NCI-H1417 (cell line): ENCODE results near the gene ACER1.
A peak's percentile ranks its signal among the peaks of the same experiment; 100 is the strongest.
"Not testable (repeated sequence)": the region's sequence is repeated elsewhere in the genome, so short reads cannot be mapped to it uniquely, and the experiment has no call there.

ENCODE experiments used
- DNase-seq, 3 experiments: peaks; one replicate each; lab custom pipeline; 2025; lab: John Stamatoyannopoulos, UW

The ACER1 gene

DNA sequence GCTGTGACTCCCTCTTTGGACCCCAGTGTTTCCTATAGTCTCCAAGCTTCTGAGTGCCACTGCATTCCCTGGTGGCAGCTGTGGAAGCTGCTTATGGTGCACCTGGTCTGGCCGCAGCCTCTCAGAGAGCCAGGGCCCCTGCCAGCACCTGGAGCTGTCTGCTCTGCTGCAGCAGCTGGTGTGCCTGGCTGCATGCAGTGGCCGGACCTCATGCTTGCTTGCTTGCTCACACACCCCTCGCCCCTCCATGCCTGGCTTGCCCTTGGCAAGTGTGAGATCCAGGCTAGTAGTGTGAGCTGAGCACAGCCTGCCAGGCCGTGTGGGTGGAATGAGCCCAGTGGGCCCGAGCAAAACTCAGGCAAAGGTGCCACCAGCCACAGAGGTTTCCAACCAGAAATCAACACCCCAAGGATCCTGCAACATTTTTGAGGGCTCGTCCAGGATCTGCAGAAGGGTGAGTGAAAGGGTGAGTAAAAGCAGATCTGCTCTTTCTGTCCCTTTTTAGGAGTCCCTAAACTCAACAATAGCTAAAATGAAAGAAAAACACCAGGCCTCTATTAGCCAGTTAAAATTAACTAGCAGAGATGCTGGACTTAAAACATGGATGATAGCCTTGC lies 46.0 kb downstream of the ACER1 start:
- DNase-seq = no peak

DNA sequence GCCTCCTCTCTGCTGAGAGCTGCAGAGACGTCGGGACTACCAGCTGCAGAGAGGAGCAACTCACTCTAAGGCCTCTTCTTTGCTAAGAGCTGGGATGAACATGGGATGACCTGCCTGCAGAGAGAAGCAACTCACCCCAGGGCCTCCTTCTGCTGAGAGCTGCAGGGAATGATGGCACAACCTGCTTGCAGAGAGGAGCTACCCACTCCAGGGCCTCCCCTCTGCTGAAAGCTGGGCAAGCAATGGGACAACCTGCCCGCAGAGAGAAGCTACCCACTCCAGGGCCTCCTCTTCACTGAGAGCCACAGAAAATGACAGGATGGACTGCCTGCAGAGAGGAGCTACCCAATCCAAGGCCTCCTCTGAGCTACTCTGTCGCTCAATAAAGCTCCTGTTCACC lies 46.7 kb downstream of the ACER1 start:
- no peak for DNase-seq

DNA sequence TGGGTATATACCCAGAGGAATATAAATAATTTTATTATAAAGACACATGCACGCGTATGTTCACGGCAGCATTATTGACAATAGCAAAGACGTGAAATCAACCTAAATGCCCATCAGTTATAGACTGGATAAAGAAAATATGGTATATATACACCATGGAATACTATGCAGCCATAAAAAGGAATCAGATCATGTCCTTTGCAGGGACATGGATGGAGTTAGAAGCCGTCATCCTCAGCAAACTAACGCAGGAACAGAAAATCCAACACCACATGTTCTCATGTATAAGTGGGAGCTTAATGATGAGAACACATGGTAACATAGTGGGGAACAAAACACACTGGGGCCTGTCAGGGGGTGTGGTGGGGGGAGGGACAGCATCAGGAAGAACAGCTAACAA lies 51.0 kb downstream of the ACER1 start:
- DNase-seq = not testable (repeated sequence)

DNA sequence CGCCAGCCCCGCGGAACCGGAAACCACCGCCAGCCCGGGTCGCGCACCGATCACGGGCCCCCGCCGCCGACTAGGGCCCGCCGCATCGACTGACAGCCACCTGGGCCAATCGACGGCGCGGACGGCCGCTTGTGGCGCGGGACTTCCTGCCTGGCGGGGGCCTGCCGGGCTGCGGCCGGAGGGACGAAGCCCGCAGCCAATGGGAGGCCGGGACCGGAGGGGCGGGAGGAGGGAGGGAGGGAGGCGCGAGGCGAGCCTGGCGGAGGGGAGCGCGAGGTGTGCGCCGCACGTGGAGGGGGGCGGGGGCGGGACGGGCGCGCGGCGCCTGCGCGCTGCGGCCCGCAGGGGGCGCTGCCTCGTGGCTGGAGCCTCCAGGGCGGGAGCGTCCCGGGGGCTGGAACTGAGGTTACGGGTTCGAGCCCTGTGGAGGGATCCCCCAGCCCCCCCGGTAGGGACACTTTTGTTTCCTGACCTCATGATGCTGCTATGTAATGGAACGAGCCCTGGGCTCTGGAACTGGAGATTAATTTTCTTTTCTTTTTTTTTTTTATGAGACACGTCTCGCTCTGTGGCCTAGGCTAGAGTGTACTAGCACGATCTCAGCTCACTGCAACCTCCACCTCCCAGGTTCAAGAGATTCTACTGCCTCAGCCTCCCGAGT lies 53.4 kb downstream of the ACER1 start, which contains the start of gene MLLT1:
TSS of gene MLLT1 (minus strand) at position 45 of the 661 bp plus-strand sequence. CDS start 191 bp downstream, outside the sequence.
- peak; percentile 85 to 98 (median 97) for DNase-seq

DNA sequence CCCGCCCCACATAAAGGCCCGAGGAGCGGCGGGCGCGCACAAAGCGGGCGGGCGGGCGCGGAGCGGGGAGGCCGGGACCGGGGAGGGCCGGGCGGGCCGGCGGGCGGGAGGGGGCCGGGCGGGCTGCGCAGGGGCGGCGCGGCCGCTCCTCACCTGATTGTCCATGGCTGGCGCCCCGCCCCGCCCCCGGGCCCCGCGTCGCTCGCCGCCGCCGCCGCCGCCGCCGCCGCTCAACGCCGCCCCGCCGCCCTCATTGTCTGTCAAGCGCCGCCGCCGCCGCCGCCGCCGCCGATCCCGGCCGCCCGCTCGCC lies 53.8 kb downstream of the ACER1 start:
- no peak for DNase-seq

DNA sequence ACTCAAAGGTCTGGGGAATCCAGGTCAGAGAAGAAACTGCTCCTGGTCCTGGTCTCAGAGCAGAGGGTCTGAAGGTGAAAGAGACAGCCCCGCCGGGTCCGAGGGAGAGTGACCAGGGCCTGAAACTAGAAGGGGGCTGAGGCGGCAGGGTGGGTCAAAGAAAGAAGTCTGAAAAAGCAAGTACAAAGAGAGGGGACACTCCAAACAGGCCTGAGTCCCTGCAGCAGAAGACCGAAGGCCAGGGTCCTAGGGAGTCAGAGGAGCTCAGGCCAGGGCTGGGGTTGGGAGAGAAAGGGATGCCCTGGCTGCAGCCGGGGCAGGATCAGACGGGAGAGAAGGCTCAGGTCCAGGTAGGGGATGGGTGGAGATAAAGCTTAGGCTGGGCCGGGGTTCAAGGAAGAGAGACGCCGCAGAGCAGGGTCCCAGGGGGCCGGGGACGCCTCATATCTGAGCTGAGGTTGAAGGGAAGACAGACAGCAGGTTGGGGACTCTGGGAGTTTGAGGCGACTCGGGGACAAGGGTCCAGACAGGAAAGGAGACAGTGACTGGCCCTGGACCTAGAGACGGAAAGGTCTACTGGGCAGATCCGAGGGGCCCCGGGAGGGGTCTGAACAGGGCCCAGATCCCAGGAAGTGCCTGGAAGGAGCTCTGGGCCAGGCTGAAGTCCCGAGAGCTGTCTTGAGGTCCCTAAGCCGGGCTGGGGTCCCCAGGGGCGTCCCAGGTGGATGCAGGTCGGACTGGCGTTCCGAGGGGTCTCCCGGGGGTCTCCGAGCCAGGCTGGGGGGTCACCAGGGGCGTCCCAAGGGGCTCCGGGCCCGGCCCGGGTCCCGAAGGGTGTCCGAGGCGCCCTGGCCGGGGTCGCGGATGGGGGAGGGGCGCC lies 54.4 kb downstream of the ACER1 start:
- peak in 2 of 3 experiments; percentile 20 to 45 for DNase-seq

DNA sequence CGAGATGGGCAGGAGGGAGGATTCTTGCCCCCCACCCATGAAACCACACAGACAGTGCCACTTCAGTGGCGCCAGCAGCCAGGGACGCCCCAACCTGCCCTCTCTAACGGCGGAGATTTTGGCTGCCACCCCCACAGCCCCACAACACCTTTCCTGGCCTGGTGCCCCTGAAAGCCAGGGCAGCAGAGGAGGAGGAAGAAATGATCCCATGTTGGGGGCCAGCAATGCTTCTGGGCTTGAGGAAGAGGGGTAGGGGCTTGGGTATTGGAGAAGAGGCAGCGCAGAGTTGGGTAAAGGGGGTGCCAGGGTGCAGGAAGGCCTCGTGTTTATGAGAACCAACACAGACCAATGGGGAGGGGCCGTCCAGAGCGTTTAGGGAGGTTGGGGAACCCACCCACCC lies 55.4 kb downstream of the ACER1 start:
- DNase-seq = no peak

DNA sequence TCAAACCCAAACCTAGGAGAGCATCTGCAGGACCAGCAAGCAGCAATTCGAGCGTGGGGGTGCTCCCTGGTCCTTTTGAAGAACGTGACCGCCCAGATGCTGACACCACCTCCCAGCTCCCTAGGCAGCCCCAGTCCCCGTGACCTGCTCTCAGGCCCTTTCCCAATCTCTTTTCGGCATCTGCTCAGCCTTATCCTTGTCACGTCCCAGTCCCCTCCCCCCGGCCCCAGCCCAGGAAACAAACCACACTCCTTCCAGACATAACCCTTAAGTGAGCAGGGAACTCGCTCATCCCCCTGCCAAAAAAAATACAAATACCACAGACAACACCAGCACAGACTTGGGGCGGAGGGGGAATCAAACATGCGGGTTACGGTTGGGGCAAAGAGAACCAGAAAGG lies 57.0 kb downstream of the ACER1 start:
- DNase-seq = no peak

DNA sequence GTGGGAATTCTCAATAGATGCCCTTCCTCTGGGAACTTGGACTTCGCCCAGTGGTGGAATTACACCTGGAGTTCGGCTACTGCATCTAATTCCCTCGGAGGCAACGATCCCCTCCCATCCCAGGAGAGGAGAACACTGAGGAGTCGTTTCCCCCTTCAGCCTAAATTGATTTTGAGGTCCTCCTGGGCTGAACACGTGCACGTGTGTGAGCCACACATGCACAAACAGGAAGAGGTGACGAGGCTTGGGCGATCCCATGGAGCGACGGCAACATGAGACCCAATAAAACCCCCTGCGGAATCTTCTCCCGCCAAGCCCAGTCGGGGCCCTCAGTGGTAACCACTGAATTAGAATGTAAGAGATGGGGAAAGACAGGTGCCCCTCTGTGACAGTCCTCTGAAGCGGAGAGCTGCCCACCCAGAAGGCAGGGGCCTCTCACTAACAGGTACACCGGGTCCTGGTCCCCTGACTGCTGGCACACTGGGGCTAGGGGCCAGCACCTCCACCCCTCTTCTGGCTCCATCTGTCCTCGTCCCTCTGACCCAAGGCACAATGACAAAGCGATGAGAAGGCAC lies 58.2 kb downstream of the ACER1 start:
- no peak for DNase-seq

DNA sequence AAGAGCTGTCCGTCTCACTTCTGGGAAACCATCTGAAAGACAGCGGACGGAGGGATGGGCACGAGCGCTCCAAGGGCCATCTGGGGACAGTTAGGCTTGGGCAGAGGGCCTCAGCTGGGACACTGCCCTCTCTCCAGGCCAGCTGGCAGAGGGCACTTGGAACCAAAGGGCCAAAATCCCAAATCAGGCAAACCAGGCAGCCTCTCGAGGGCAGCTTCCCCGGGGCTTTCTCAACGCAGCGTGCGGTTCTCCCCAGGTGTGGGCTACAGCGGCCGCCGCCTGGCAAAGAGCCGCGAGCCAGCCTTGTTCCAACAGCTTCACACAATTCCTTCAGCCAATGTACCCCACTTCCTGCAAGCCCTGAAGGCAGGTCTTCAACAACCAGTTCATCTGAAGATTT lies 58.7 kb downstream of the ACER1 start:
- no peak for DNase-seq

DNA sequence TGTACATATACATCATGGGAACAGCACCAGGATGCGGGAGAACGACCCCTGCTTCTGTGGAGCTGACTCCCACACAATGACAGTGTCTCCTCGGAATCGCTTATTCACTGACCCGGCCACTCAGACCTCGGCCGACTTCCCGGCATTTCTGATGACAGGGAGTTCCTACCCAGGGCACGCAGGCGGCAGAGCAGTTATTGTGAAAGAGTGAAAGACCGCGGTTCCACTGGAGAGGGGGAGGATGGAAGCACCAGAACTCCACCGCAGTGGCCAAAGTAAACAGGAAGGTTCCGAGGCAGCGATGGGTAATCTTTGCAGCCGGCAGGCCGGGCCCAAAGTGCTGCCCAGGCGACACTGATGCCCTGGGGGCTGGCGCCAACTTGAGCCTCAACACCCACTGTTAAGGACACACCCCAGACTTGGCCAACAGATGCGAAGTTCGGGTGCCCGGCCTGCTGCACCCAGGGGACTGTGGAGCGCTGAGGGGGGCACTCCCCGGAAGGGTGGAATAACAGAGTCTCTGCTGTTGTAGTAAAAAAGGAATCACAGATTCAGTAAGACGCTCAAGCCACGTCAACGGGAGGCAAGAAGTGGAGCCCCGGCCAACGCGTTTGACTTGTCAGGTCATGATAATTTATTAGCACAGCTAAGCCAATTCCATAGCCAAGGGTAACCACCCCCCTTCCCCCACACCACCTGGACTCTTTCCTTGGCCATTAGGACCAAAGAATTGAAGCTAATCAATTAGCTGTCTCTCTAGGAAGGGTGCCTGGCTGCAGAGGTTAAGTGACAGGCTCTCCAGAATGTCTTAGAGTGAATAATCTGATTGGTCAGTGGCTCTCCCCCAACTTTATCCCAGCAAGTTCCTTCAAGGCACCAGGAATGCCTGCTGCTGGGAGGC lies 59.5 kb downstream of the ACER1 start:
- peak in 2 of 3 experiments; percentile 73 to 89 for DNase-seq

DNA sequence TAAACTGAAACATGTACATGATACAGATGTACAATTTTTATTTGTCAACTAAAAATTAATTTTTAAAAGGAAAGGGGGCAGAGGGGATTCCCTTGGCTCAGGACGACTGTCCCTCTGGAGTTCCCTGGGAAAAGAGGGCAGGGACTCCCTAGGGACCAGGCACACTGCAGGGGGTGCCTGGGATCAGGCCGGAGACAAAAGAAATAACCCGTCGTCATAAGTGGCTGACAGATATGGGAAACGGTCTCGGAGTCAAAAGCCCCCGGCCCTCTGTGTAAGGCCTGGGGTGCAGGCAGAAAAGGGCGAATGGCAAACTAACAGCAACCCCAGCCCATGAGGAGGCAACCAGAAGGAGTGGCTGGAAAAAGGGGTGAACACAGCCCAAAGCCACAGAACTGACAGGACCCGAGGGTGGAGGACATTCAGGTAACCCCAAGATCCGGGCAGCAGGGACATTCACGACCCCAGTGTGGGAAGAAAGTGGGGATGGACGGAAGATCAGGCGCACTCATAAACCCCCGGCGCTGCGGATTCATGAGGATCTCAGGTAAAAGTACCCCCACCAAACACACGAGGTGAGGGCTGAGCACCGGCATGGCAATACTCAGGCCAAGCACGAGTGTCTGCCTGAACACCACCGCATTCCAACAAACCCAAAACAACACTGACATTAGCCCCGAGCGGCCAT lies 60.4 kb downstream of the ACER1 start:
- peak in 1 of 3 experiments; percentile 31 for DNase-seq

DNA sequence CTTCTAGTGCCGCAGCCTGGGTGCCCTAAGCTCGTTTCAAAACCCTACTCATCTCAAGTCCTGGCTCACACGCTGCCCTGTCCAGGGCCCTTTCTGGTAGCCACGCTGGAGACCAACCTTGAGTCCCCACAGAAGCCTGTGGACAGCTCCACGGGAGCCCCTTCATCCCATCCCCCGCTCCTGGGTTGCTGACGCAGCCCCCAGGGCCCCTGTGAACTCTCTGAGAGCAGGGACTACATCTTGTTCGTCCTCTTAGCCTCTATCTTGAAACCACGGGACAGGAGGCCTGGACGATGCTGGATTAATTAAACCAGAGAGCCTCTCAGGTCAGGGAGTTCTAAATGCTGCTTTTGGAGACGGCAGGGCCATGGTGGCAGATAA lies 61.0 kb downstream of the ACER1 start:
- no peak for DNase-seq

DNA sequence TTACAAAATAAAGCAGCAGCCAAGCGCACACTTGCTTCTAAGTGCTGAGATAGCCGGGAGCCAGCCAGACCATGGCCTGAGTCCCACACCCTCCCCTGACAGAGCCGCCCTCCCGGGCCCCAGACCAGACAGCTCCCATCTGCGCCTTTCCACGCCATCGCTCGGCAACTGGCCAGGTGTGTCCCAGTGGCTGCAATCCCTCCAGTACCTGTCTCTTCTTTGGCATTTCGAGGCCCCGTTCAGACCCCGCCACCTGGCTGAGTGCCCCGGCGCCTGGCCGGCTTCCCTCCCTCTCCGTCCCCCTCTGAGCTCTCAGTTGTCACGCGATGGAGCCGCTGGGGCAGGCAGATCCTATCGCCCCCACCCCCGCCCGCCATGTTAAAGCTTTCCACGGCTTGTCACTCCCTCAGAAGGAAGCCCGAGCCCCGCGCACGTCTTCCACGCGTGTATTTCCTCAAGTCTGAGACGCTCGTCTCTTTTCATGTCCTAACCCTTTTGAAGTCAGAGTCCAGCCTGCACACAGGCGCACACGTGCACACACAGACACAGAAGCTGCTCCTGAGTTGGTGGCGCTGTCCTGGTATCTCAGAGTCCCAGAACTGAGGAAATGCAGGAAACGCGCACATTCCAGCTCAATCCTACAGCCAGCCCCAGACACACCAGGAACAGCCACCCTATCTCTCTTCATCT lies 61.5 kb downstream of the ACER1 start:
- DNase-seq = peak in 2 of 3 experiments; percentile 18 to 25

DNA sequence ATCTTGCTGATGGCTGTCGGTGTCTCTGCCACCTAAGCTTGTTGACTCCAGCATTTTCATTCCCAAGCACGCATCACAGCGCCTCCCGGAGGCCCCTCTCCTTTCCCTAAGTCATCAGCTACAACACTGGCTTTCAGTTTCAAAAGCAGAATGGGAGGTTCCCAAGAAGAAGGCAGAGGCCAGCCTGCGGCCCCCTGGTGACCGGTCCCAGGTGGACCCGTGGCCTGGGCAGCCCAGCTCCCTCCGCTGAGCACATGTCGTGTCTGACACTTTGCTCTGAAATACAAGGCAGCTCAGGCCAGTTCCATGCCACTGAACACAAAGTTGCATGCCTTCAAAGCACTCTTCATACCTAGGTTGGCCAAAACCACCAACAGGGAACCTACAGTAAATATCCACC lies 62.2 kb downstream of the ACER1 start:
- no peak for DNase-seq

DNA sequence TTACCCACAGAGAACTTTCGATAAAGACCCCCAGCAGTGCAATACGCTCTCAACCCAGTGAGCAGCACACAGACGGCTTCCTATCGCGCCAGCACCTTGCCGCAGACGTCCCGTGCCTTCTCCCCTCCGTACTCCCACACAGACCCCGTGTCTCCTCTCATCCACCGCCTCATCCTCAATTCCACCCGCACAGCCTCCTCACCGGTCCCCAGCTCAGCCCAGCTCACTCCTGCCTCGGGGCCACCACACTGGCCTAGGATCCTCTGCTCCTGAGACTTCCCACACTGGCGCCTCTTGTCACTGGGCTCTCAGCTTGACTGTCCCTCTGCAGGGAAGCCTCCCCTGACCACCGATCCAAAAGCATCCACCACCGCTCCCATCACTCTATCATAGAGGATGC lies 62.6 kb downstream of the ACER1 start:
- no peak for DNase-seq

DNA sequence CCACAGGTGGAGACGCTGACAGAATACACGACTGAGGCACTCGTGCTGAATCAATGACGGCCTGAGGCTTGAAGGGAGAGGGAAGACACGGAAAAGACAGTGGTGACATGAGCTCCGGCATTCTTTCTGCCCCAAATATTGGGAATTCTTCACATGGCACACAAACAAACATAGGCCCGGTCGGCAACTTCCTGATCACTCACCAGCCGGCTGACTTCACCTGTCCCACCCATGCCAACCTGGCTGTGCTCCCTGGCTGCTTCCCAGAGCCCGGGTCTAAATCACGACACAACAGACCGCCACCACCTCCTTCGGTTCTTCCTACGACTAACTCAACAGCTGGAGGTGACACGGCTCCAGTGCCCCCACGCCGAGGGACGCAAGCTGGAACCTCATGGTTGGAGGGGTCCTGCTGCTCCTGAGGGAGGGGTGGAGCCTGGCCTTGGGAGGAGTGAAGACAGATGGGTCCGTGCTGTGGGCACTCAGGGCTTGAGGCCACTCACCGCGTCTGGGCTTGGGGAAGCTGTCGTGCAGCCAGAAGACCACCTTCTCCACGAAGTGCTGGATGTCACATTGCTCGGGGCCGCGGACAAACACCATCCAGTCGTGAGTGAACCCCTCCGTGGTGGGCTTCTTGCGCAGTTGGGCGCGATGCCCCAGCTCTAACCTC lies 63.2 kb downstream of the ACER1 start:
- no peak for DNase-seq

DNA sequence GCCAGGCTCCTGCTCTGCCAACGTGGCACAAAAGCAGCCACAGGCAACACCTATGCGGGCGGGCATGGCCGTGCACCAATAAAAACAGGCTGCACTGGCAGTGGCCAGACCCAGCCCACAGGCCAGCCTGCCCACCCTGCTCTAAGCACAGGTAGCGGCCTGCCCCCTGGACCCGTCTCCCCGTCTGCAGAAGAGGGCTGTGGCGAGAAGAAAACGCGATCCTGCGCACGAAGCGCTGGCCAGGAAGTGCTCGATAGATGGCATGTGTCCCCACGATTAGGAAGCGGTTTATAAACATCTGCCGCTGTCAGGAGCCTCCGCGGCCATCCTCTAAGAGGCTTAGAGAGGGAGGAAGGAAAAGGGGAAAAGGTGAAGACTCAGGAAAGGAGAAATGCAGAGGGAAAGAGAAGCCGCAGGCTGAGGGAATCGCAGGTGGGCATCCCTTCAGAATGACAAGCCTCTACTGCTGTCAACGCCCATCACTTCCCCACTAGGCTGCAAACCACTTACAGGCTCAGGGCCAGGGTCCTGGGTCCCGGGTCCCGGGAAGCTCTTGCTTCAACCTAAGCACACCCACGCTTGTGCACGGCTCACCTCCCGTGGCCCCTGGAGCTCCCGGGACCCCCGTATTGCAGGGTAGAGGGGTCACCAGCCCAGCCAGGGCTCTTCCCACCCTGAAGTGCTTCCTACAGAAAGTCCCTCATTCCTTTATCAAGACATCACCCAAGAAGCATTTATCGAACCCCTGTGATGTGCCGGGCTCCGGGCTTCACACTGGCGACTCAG lies 64.1 kb downstream of the ACER1 start:
- no peak for DNase-seq

DNA sequence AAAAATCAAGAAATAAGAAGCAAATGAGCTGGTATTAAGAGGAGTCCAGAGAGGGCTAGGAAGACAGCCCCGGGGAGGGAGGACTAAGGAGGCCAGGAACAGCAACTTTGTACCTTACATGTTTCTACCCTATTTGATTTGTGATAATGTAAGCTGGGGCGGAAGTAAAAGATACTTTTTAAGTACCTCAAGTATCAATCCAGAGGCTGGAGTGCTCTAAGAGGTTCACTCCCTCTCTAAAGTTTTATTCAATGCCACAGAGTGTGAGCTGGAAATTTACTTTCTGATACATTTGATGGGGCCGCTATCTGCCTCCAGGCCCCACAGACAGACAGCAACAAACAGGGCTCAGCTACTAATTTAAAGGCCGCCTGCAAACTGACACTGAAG lies 65.0 kb downstream of the ACER1 start:
- DNase-seq = no peak
